Measurements from ENCODE around the gene HMG20A.

The HMG20A gene

DNA sequence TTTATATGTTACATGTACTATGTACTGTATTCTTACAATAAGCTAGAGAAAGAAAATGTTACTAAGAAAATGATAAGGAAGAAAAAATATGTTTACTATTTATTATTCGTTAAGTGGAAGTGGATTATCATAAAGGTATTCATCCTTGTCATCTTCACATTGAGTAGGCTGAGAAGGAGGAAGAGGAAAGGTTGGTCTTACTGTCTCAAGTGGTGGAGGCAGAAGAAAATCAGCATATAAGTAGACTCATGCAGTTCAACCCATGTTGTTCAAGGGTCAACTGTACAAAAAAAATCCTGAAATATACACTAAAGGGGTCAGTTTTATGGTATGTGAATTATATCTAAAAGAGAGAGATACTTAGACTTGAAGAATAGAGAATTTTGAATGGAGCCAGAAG is 5.7 kb downstream of the HMG20A start:
- Histone ChIP-seq H3K14ac (ENCODE audit: low read length) (no peak overlapping the region), H3K4ac (ENCODE audit: low read length) (no peak overlapping the region), H2AFZ (ENCODE audit: low read length) (no peak overlapping the region), H2BK12ac (ENCODE audit: low read length) (no peak overlapping the region), H2BK120ac (ENCODE audit: low read depth, low read length) (no peak overlapping the region), H4K91ac (ENCODE audit: low read depth, low read length, poor library complexity) (no peak overlapping the region), H3K36me3 (replicated peaks in 1 of 2; ENCODE audit: control insufficient read depth in 2 of 2, insufficient read depth in 2 of 2, low read length in 2 of 2) (no peaks in the 10 kb centered on the region), H3K4me3 (ENCODE audit: low read length in 2 of 2) (no peak overlapping the region), H3K27ac (replicated peaks; ENCODE audit: low read length) (no peak overlapping the region), H3K9me3 (replicated peaks in 1 of 2; ENCODE audit: control insufficient read depth in 2 of 2, insufficient read depth in 1 of 2, low read depth in 1 of 2, low read length in 2 of 2) (no peaks in the 10 kb centered on the region), H3K4me1 (ENCODE audit: control insufficient read depth in 2 of 2, insufficient read depth in 1 of 2, low read depth in 1 of 2, low read length in 2 of 2) (peaks cover 0 to 4% of the 10 kb centered on the region in 2 donors), H2BK5ac (ENCODE audit: low read length) (no peak overlapping the region), H3K9ac (ENCODE audit: low read depth, low read length, poor library complexity) (no peak overlapping the region), H4K8ac (ENCODE audit: low read depth, low read length) (no peak overlapping the region), H3K18ac (ENCODE audit: low read length) (no peak overlapping the region), H3K4me2 (ENCODE audit: insufficient read depth, low read length, poor library complexity, severe bottlenecking) (no peak overlapping the region), H3K79me1 (ENCODE audit: low read depth, low read length) (peaks cover 2% of the 10 kb centered on the region), H2BK15ac (ENCODE audit: low read length) (no peak overlapping the region), H3K27me3 (ENCODE audit: control insufficient read depth in 3 of 3, insufficient read depth in 3 of 3, low read depth in 1 of 3, low read length in 3 of 3) (no peaks in the 10 kb centered on the region), H3K23ac (ENCODE audit: low read depth, low read length, poor library complexity) (no peak overlapping the region), H2AK5ac (ENCODE audit: low read depth, low read length) (no peak overlapping the region)
- no peak for DNase-seq (ENCODE audit: low spot score)
- WGBS, 2 donors (ENCODE audit: extremely low coverage in 2 of 2, insufficient read length in 2 of 2, insufficient replicate concordance in 1 of 2): 100% methylated on average over 1 of the region's 1 CpG; no CpG with 5 or more reads in 1 of the 2 donors

DNA sequence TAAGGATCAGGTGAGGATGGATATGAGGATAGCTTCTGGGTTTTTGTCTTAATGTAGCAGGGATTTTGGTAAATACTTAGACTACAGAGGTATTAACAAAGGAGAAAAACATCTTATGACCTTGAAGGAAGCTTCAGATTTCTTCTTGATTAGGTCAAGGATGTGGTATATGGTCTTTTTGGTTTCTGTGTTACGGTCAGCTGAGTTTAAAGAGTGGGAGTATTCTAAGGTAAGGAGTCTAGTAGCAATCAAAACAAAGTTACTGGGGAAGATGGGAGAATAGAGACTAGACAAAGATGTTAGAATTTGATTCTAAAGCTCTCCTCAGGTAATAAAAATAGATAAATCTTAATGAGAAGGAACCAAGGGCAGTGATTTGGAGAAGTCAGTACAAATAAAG is 6.2 kb downstream of the HMG20A start:
- H3K4me3 ChIP-seq (ENCODE audit: low read length in 2 of 2): no peak overlapping the region
- no peak overlapping the region for H2AFZ ChIP-seq (ENCODE audit: low read length)
- H3K23ac ChIP-seq (ENCODE audit: low read depth, low read length, poor library complexity): no peak overlapping the region
- peaks cover 2% of the 10 kb centered on the region for H3K79me1 ChIP-seq (ENCODE audit: low read depth, low read length)
- H3K9ac ChIP-seq (ENCODE audit: low read depth, low read length, poor library complexity): no peak overlapping the region
- H3K36me3 ChIP-seq (replicated peaks in 1 of 2; ENCODE audit: control insufficient read depth in 2 of 2, insufficient read depth in 2 of 2, low read length in 2 of 2): no peaks in the 10 kb centered on the region
- H2BK120ac ChIP-seq (ENCODE audit: low read depth, low read length): no peak overlapping the region
- no peaks in the 10 kb centered on the region for H3K27me3 ChIP-seq (ENCODE audit: control insufficient read depth in 3 of 3, insufficient read depth in 3 of 3, low read depth in 1 of 3, low read length in 3 of 3)
- no peak for DNase-seq (ENCODE audit: low spot score)
- no peak overlapping the region for H2AK5ac ChIP-seq (ENCODE audit: low read depth, low read length)
- peaks cover 0 to 1% of the 10 kb centered on the region in 2 donors for H3K4me1 ChIP-seq (ENCODE audit: control insufficient read depth in 2 of 2, insufficient read depth in 1 of 2, low read depth in 1 of 2, low read length in 2 of 2)
- no peak overlapping the region for H2BK15ac ChIP-seq (ENCODE audit: low read length)
- no peak overlapping the region for H2BK12ac ChIP-seq (ENCODE audit: low read length)
- H2BK5ac ChIP-seq (ENCODE audit: low read length): no peak overlapping the region
- no peak overlapping the region for H4K8ac ChIP-seq (ENCODE audit: low read depth, low read length)
- no peak overlapping the region for H3K4ac ChIP-seq (ENCODE audit: low read length)
- H3K18ac ChIP-seq (ENCODE audit: low read length): no peak overlapping the region
- H3K4me2 ChIP-seq (ENCODE audit: insufficient read depth, low read length, poor library complexity, severe bottlenecking): no peak overlapping the region
- no peak overlapping the region for H3K27ac ChIP-seq (replicated peaks; ENCODE audit: low read length)
- H3K14ac ChIP-seq (ENCODE audit: low read length): no peak overlapping the region
- no peaks in the 10 kb centered on the region for H3K9me3 ChIP-seq (replicated peaks in 1 of 2; ENCODE audit: control insufficient read depth in 2 of 2, insufficient read depth in 1 of 2, low read depth in 1 of 2, low read length in 2 of 2)
- no peak overlapping the region for H4K91ac ChIP-seq (ENCODE audit: low read depth, low read length, poor library complexity)
- WGBS, 2 donors (ENCODE audit: extremely low coverage in 2 of 2, insufficient read length in 2 of 2, insufficient replicate concordance in 1 of 2): no CpG with 5 or more reads among the region's 1 CpG

DNA sequence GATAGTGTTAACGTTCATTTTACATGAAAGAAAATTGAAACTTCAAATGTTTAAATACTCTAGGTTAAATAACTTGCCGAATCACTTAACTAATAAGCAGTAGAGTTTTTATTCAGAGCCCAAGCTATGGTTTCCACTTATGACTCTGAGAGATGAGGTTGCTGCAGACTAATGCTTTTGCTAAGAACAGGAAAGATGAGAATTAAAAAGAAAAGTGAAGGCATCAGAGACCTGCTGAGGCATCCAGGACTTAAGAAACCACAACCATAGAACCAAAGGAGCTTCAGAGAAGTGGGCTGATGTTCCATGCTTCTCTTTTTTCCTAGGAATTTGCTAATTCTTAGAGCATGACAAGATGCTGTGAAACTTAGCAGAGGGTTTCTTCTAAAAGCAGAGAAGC is 9.5 kb downstream of the HMG20A start:
- no peaks in the 10 kb centered on the region for H3K9me3 ChIP-seq (replicated peaks in 1 of 2; ENCODE audit: control insufficient read depth in 2 of 2, insufficient read depth in 1 of 2, low read depth in 1 of 2, low read length in 2 of 2)
- H2BK5ac ChIP-seq (ENCODE audit: low read length): no peak overlapping the region
- WGBS, 2 donors (ENCODE audit: extremely low coverage in 2 of 2, insufficient read length in 2 of 2, insufficient replicate concordance in 1 of 2): no CpG with 5 or more reads among the region's 2 CpGs

DNA sequence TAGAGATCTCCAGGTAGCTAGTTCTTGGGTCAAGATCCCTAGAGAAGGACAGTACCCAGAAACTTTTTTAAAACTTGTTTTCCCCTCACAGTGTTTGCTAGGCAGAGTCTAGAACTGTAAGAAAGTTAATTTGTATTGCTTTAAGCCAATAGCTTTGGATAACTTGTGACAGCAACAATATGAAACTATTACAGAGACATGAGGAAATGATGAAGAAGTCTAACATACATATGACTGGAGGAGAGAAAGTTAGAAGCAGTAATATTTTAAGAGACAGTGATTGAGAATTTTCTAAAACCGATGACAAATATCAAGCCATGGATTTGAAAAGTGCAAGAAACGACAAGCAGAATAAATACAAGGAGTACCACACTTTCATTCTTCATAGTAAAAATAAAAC is 10.0 kb downstream of the HMG20A start:
- no peaks in the 10 kb centered on the region for H3K27me3 ChIP-seq (ENCODE audit: control insufficient read depth in 3 of 3, insufficient read depth in 3 of 3, low read depth in 1 of 3, low read length in 3 of 3)
- H2AK5ac ChIP-seq (ENCODE audit: low read depth, low read length): no peak overlapping the region
- no peak overlapping the region for H4K91ac ChIP-seq (ENCODE audit: low read depth, low read length, poor library complexity)
- H4K8ac ChIP-seq (ENCODE audit: low read depth, low read length): no peak overlapping the region
- H2BK15ac ChIP-seq (ENCODE audit: low read length): no peak overlapping the region
- H3K79me1 ChIP-seq (ENCODE audit: low read depth, low read length): peaks cover 2% of the 10 kb centered on the region
- no peak overlapping the region for H3K27ac ChIP-seq (replicated peaks; ENCODE audit: low read length)
- H3K18ac ChIP-seq (ENCODE audit: low read length): no peak overlapping the region
- no peak overlapping the region for H2AFZ ChIP-seq (ENCODE audit: low read length)
- WGBS, 2 donors (ENCODE audit: extremely low coverage in 2 of 2, insufficient read length in 2 of 2, insufficient replicate concordance in 1 of 2): no CpG with 5 or more reads among the region's 2 CpGs
- no peak overlapping the region for H2BK5ac ChIP-seq (ENCODE audit: low read length)
- no peak overlapping the region for H3K9ac ChIP-seq (ENCODE audit: low read depth, low read length, poor library complexity)
- no peak overlapping the region for H3K4me2 ChIP-seq (ENCODE audit: insufficient read depth, low read length, poor library complexity, severe bottlenecking)
- DNase-seq (ENCODE audit: low spot score): no peak
- H3K4me1 ChIP-seq (ENCODE audit: control insufficient read depth in 2 of 2, insufficient read depth in 1 of 2, low read depth in 1 of 2, low read length in 2 of 2): no peaks in the 10 kb centered on the region
- no peaks in the 10 kb centered on the region for H3K36me3 ChIP-seq (replicated peaks in 1 of 2; ENCODE audit: control insufficient read depth in 2 of 2, insufficient read depth in 2 of 2, low read length in 2 of 2)
- no peak overlapping the region for H2BK12ac ChIP-seq (ENCODE audit: low read length)
- H3K4ac ChIP-seq (ENCODE audit: low read length): no peak overlapping the region
- H3K23ac ChIP-seq (ENCODE audit: low read depth, low read length, poor library complexity): no peak overlapping the region
- H2BK120ac ChIP-seq (ENCODE audit: low read depth, low read length): no peak overlapping the region
- no peak overlapping the region for H3K4me3 ChIP-seq (ENCODE audit: low read length in 2 of 2)
- H3K9me3 ChIP-seq (replicated peaks in 1 of 2; ENCODE audit: control insufficient read depth in 2 of 2, insufficient read depth in 1 of 2, low read depth in 1 of 2, low read length in 2 of 2): no peaks in the 10 kb centered on the region
- no peak overlapping the region for H3K14ac ChIP-seq (ENCODE audit: low read length)

More for the DNA sequence above, 9.5 kb downstream of the HMG20A start:
- no peak overlapping the region for H3K14ac ChIP-seq (ENCODE audit: low read length)
- H3K27me3 ChIP-seq (ENCODE audit: control insufficient read depth in 3 of 3, insufficient read depth in 3 of 3, low read depth in 1 of 3, low read length in 3 of 3): no peaks in the 10 kb centered on the region
- DNase-seq (ENCODE audit: low spot score): no peak
- H3K4me1 ChIP-seq (ENCODE audit: control insufficient read depth in 2 of 2, insufficient read depth in 1 of 2, low read depth in 1 of 2, low read length in 2 of 2): no peaks in the 10 kb centered on the region
- H3K9ac ChIP-seq (ENCODE audit: low read depth, low read length, poor library complexity): no peak overlapping the region
- no peak overlapping the region for H3K23ac ChIP-seq (ENCODE audit: low read depth, low read length, poor library complexity)
- no peak overlapping the region for H4K8ac ChIP-seq (ENCODE audit: low read depth, low read length)
- H4K91ac ChIP-seq (ENCODE audit: low read depth, low read length, poor library complexity): no peak overlapping the region
- H3K36me3 ChIP-seq (replicated peaks in 1 of 2; ENCODE audit: control insufficient read depth in 2 of 2, insufficient read depth in 2 of 2, low read length in 2 of 2): no peaks in the 10 kb centered on the region
- no peak overlapping the region for H2AK5ac ChIP-seq (ENCODE audit: low read depth, low read length)
- peaks cover 2% of the 10 kb centered on the region for H3K79me1 ChIP-seq (ENCODE audit: low read depth, low read length)
- H2AFZ ChIP-seq (ENCODE audit: low read length): no peak overlapping the region
- no peak overlapping the region for H3K4me3 ChIP-seq (ENCODE audit: low read length in 2 of 2)
- H3K4ac ChIP-seq (ENCODE audit: low read length): no peak overlapping the region
- H2BK12ac ChIP-seq (ENCODE audit: low read length): no peak overlapping the region
- no peak overlapping the region for H3K27ac ChIP-seq (replicated peaks; ENCODE audit: low read length)
- H2BK120ac ChIP-seq (ENCODE audit: low read depth, low read length): no peak overlapping the region
- no peak overlapping the region for H3K4me2 ChIP-seq (ENCODE audit: insufficient read depth, low read length, poor library complexity, severe bottlenecking)
- no peak overlapping the region for H2BK15ac ChIP-seq (ENCODE audit: low read length)
- H3K18ac ChIP-seq (ENCODE audit: low read length): no peak overlapping the region

Measured in neuronal stem cell (in vitro differentiated cells).